ENCODE measurements around the gene FAM187B. TPM values are rescaled to one million over a fixed set of nuclear protein-coding genes. Genes with fewer than 3 reads are reported as not detected.
"Not testable (repeated sequence)": the region's sequence is repeated elsewhere in the genome, so short reads cannot be mapped to it uniquely, and the experiment has no call there.

Gene FAM187B
- total RNA-seq, 1 donor from 2014 or later, result not detected

GRCh38 chr19:35262101-35262761 lies 33.7 kb upstream of the FAM187B start:
- DNase-seq (ENCODE audit: extremely low read depth, low read depth, low spot score), result no peak

- DNase-seq (ENCODE audit: extremely low read depth, low read depth, low spot score), result no peak
Observed at GRCh38 chr19:35261356-35262100, 33.0 kb upstream of the FAM187B start.

- no peak for DNase-seq (ENCODE audit: extremely low read depth, low read depth, low spot score)
Observed at GRCh38 chr19:35260694-35261304, 32.3 kb upstream of the FAM187B start.

GRCh38 chr19:35257113-35257461 lies 28.5 kb upstream of the FAM187B start:
- no peak for DNase-seq (ENCODE audit: extremely low read depth, low read depth, low spot score)

- DNase-seq (ENCODE audit: extremely low read depth, low read depth, low spot score), result no peak
Observed at GRCh38 chr19:35256566-35256965, 28.0 kb upstream of the FAM187B start.

GRCh38 chr19:35254341-35255297 lies 26.1 kb upstream of the FAM187B start:
- DNase-seq (ENCODE audit: extremely low read depth, low read depth, low spot score), result no peak

GRCh38 chr19:35253316-35254286 lies 25.1 kb upstream of the FAM187B start:
- DNase-seq (ENCODE audit: extremely low read depth, low read depth, low spot score), result no peak

- DNase-seq (ENCODE audit: extremely low read depth, low read depth, low spot score), result no peak
Observed at GRCh38 chr19:35251456-35251855, 22.9 kb upstream of the FAM187B start.

- DNase-seq (ENCODE audit: extremely low read depth, low read depth, low spot score), result no peak
Observed at GRCh38 chr19:35249848-35250711, 21.5 kb upstream of the FAM187B start.

GRCh38 chr19:35249146-35249847 lies 20.8 kb upstream of the FAM187B start:
- DNase-seq (ENCODE audit: extremely low read depth, low read depth, low spot score), result no peak

- no peak for DNase-seq (ENCODE audit: extremely low read depth, low read depth, low spot score)
Observed at GRCh38 chr19:35248310-35249145, 20.0 kb upstream of the FAM187B start, which contains the start of gene LSR. TSS of gene LSR (plus strand) at chr19:35249002. CDS start at chr19:35249023, 21 bp downstream.

- no peak for DNase-seq (ENCODE audit: extremely low read depth, low read depth, low spot score)
Observed at GRCh38 chr19:35247526-35248309, 19.2 kb upstream of the FAM187B start.

GRCh38 chr19:35246466-35247092 lies 18.0 kb upstream of the FAM187B start:
- DNase-seq (ENCODE audit: extremely low read depth, low read depth, low spot score), result no peak

- no peak for DNase-seq (ENCODE audit: extremely low read depth, low read depth, low spot score)
Observed at GRCh38 chr19:35241417-35241816, 12.9 kb upstream of the FAM187B start.

- no peak for DNase-seq (ENCODE audit: extremely low read depth, low read depth, low spot score)
Observed at GRCh38 chr19:35240327-35240726, 11.8 kb upstream of the FAM187B start.

GRCh38 chr19:35239597-35239996 lies 11.1 kb upstream of the FAM187B start:
- not testable (repeated sequence) for DNase-seq (ENCODE audit: extremely low read depth, low read depth, low spot score)

All from glomerular endothelial cell (primary cell).